Endodermal cell (in vitro differentiated cells): ENCODE data around the gene RPS16. TPM values are rescaled to one million over a fixed set of nuclear protein-coding genes. Genes with fewer than 3 reads are reported as not detected.

Experiments
- DNase-seq: peaks from one replicate; pipeline ENCODE4 v3.0.0-alpha.2; 2017
- H3K27ac ChIP-seq: 2 replicates; pipeline ENCODE4 v1.5.1; 2013; ENCODE audit warnings: mild to moderate bottlenecking, low read depth, low read length, moderate library complexity
- H3K27me3 ChIP-seq: 2 replicates; pipeline ENCODE4 v1.6.1; 2013; ENCODE audit warnings: mild to moderate bottlenecking, low read length, moderate library complexity; ENCODE audit not compliant: insufficient read depth, control insufficient read depth, poor library complexity, severe bottlenecking
- H3K36me3 ChIP-seq: 2 replicates; pipeline ENCODE4 v1.7.0; 2013; ENCODE audit warnings: mild to moderate bottlenecking, low read length, moderate library complexity; ENCODE audit not compliant: control insufficient read depth, insufficient read depth
- H3K4me1 ChIP-seq: one replicate; pipeline ENCODE4 v1.7.0; 2013; ENCODE audit warnings: low read length; ENCODE audit not compliant: control insufficient read depth, insufficient read depth
- H3K4me3 ChIP-seq: 2 replicates; pipeline ENCODE4 v1.5.1; 2013; ENCODE audit warnings: mild to moderate bottlenecking, low read length, moderate library complexity
- H3K9ac ChIP-seq: 2 replicates; pipeline ENCODE4 v1.6.1; 2013; ENCODE audit warnings: mild to moderate bottlenecking, low read length, moderate library complexity; ENCODE audit not compliant: poor library complexity, severe bottlenecking; ENCODE audit errors: extremely low read depth
- H3K9me3 ChIP-seq: 2 replicates; pipeline ENCODE4 v1.6.1; 2013; ENCODE audit warnings: mild to moderate bottlenecking, low read length, moderate library complexity; ENCODE audit not compliant: control insufficient read depth
- H3K27ac Mint-ChIP-seq: 2 replicates; pipeline ENCODE4 v1.8.0; 2020; ENCODE audit warnings: mixed read lengths
- H3K27me3 Mint-ChIP-seq: 2 replicates; pipeline ENCODE4 v1.8.0; 2021; ENCODE audit warnings: mild to moderate bottlenecking, mixed read lengths; ENCODE audit not compliant: insufficient read depth
- H3K36me3 Mint-ChIP-seq: 2 replicates; pipeline ENCODE4 v1.8.0; 2020; ENCODE audit warnings: low read depth, mixed read lengths
- H3K4me1 Mint-ChIP-seq: 2 replicates; pipeline ENCODE4 v1.8.0; 2020; ENCODE audit warnings: mixed read lengths
- H3K4me3 Mint-ChIP-seq: 2 replicates; pipeline ENCODE4 v1.8.0; 2020; ENCODE audit warnings: mild to moderate bottlenecking, moderate library complexity, mixed read lengths
- H3K9me3 Mint-ChIP-seq: 2 replicates; pipeline ENCODE4 v1.8.0; 2020; ENCODE audit warnings: mild to moderate bottlenecking, mixed read lengths
- CTCF ChIP-seq: fragments of 200-600 bp; sonication (generic); conservative IDR thresholded peaks from 2 replicates; pipeline ENCODE4 v1.5.0; 2021; ENCODE audit warnings: antibody characterized with exemption, mild to moderate bottlenecking
- WGBS, 2 experiments: methylation state at CpG; one replicate each; pipeline versions ENCODE4 v1.1.5 to v1.1.7; 2013; ENCODE audit warnings: missing lambda C conversion rate in 2 of 2, mixed read lengths in 1 of 2; ENCODE audit not compliant: insufficient coverage in 1 of 2, insufficient read length in 1 of 2; 5-methylcytosine and 5-hydroxymethylcytosine counted together
- total RNA-seq, 2 donors: library from RNA; stranded (reverse); fragmentation: NEBNext Ultra II Directional in 1 of 2; extraction: Animal tissue kit (Norgen Biotek cat#: 25700) in 1 of 2; gene quantifications; 2 replicates in 1 of 2; 3 replicates in 1 of 2; pipeline ENCODE4 v1.2.1, GENCODE V29; 2021

RPS16 gene
- total RNA-seq, 2 donors from 2014 or later = 1,674 to 1,990 TPM

GRCh38 chr19:39427707-39428106 is 8.0 kb downstream of the RPS16 start:
- no peaks in the 10 kb centered on the region for H3K9me3 ChIP-seq
- Mint-ChIP-seq H3K4me1 (peaks cover 10% of the 10 kb centered on the region), H3K36me3 (peaks cover 27% of the 10 kb centered on the region), H3K9me3 (no peaks in the 10 kb centered on the region), H3K4me3 (no peak overlapping the region), H3K27me3 (no peaks in the 10 kb centered on the region), H3K27ac (peak overlapping the region; percentile 97)
- DNase-seq = no peak
- no peak overlapping the region for H3K4me3 ChIP-seq
- H3K36me3 ChIP-seq = peaks cover 38% of the 10 kb centered on the region
- no peak for TF ChIP-seq CTCF
- WGBS, 2 experiments = 94 to 96% methylated on average over 11 of the region's 11 CpGs
- no peak overlapping the region for H3K9ac ChIP-seq
- peaks cover 6% of the 10 kb centered on the region for H3K4me1 ChIP-seq
- peak overlapping the region; percentile 95 for H3K27ac ChIP-seq
- no peaks in the 10 kb centered on the region for H3K27me3 ChIP-seq

DNA sequence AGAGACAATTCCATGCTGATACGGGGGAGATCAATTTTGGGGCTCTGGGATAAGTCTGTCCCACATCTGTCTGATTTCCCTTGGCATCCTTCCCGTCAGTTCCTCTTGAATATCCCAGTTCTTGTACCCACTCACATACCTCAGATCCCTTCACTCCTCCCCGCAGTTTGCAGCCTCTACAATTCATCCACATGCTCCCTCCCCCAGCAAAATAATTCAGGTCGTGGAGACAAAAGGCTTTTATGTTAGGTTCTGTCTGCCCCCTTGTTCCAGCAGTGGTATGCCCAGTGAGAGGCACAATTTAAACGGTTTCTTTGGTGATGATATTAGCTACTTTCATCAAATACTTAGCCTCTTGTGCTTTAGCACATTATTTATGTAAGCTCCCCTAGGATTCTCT is 9.6 kb downstream of the RPS16 start:
- 82 to 86% methylated on average over 5 of the region's 5 CpGs for WGBS, 2 experiments
- H3K9me3 ChIP-seq = no peaks in the 10 kb centered on the region
- peaks cover 42% of the 10 kb centered on the region for H3K36me3 ChIP-seq
- no peak overlapping the region for H3K27ac Mint-ChIP-seq
- no peak overlapping the region for H3K4me3 Mint-ChIP-seq
- no peak overlapping the region for H3K4me3 ChIP-seq
- H3K27ac ChIP-seq = peak overlapping the region; percentile 9
- peaks cover 30% of the 10 kb centered on the region for H3K36me3 Mint-ChIP-seq
- DNase-seq = peak; percentile 42
- no peak for TF ChIP-seq CTCF
- peaks cover 6% of the 10 kb centered on the region for H3K4me1 ChIP-seq
- H3K27me3 Mint-ChIP-seq = no peaks in the 10 kb centered on the region
- H3K27me3 ChIP-seq = no peaks in the 10 kb centered on the region
- no peak overlapping the region for H3K9ac ChIP-seq
- H3K9me3 Mint-ChIP-seq = no peaks in the 10 kb centered on the region
- peaks cover 10% of the 10 kb centered on the region for H3K4me1 Mint-ChIP-seq

DNA sequence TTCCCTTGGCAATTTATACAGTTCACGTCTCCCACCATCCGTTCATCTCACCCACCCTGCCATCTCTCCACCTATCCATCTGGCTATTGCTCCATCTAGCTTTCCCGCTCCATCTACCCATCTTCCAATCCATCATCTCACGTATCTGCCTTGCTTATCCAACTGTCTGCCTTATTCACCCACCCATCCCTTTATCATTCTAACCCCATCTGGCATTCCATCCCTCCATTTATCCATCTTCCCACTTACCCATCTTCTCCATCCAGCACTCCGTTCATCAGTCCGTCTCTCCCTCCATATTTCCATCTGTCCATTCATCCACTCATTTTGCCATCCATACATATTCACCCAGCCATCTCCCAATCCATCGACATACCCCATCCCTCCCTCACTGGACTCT is 10.0 kb downstream of the RPS16 start:
- peaks cover 34% of the 10 kb centered on the region for H3K36me3 Mint-ChIP-seq

More for the DNA sequence above, 10.0 kb downstream of the RPS16 start:
- Histone ChIP-seq H3K27ac (no peak overlapping the region), H3K4me3 (no peak overlapping the region), H3K27me3 (no peaks in the 10 kb centered on the region), H3K9me3 (no peaks in the 10 kb centered on the region), H3K36me3 (peaks cover 46% of the 10 kb centered on the region), H3K4me1 (peaks cover 6% of the 10 kb centered on the region), H3K9ac (no peak overlapping the region)
- no peak overlapping the region for H3K27ac Mint-ChIP-seq
- 96 to 97% methylated on average over 7 of the region's 7 CpGs for WGBS, 2 experiments
- H3K9me3 Mint-ChIP-seq = no peaks in the 10 kb centered on the region
- no peak overlapping the region for H3K4me3 Mint-ChIP-seq
- no peak for DNase-seq
- no peaks in the 10 kb centered on the region for H3K27me3 Mint-ChIP-seq
- H3K4me1 Mint-ChIP-seq = peaks cover 10% of the 10 kb centered on the region
- TF ChIP-seq CTCF = no peak
